Right lobe of liver (tissue), 6 donors: ENCODE results near the gene C6orf15. TPM values are rescaled to one million over a fixed set of nuclear protein-coding genes. Genes with fewer than 3 reads are reported as not detected.

ENCODE experiments used
- ATAC-seq, 4 donors: fragments of 200-7000 bp; cut with Tn5 transposase; one replicate each; pipeline ENCODE4 v1.9.1; 2020; ENCODE audit warnings: mild to moderate bottlenecking in 4 of 4, moderate library complexity in 4 of 4
- DNase-seq, 3 donors: peaks; one replicate each; pipeline ENCODE4 v3.0.0-alpha.2; 2020
- H3K27ac ChIP-seq, 3 donors: fragments of 200-600 bp; one replicate each; pipeline ENCODE4 v1.8.0; 2022
- H3K27me3 ChIP-seq, 2 donors: fragments of 200-600 bp; one replicate each; pipeline ENCODE4 v1.8.0; 2022
- H3K36me3 ChIP-seq, 4 donors: fragments of 200-600 bp; sonication (generic) in 1 of 4; one replicate each; pipeline versions ENCODE4 v1.5.1 to v1.8.0; 2017 to 2022; ENCODE audit warnings: control low read depth in 1 of 4
- H3K4me1 ChIP-seq, 4 donors: fragments of 200-600 bp; sonication (generic) in 1 of 4; one replicate each; pipeline versions ENCODE4 v1.5.1 to v1.8.0; 2017 to 2022; ENCODE audit warnings: control low read depth in 1 of 4
- H3K4me3 ChIP-seq, 3 donors: fragments of 200-600 bp; one replicate each; pipeline ENCODE4 v1.8.0; 2022
- H3K9me3 ChIP-seq, 4 donors: fragments of 200-600 bp; sonication (generic) in 1 of 4; one replicate each; pipeline versions ENCODE4 v1.5.1 to v1.8.0; 2017 to 2022; ENCODE audit warnings: control low read depth in 1 of 4
- POLR2A ChIP-seq: fragments of 450-650 bp; IDR thresholded peaks from one replicate; pipeline ENCODE4 v1.6.1; 2017; ENCODE audit warnings: antibody characterized with exemption, mild to moderate bottlenecking
- WGBS: methylation state at CpG from one replicate; pipeline ENCODE4 v1.1.6; 2018; ENCODE audit warnings: low coverage, low lambda C conversion rate; ENCODE audit not compliant: insufficient coverage; ENCODE audit errors: missing lambda C conversion rate; 5-methylcytosine and 5-hydroxymethylcytosine counted together
- intact Hi-C, 2 donors: fragments of 100-400 bp; cut with DNase I; formaldehyde crosslinking; loops; one replicate each; pipeline versions ENCODE4 v1.11.2 to v1.14.1; 2022
- total RNA-seq, 6 experiments: library from RNA; depleted of rRNA in 2 of 6; stranded (reverse); fragments of >200 nt in 2 of 6; fragmentation: NEBNext Ultra II Directional in 3 of 6; extraction: Animal tissue kit (Norgen Biotek cat#: 25700) in 3 of 6; gene quantifications; one replicate each; pipeline versions ENCODE4 v1.1.0 to v1.2.4, GENCODE V29; 2016 to 2023
- TF ChIP-seq, protein P1 (sequence below), 4 donors: fragments of 200-600 bp in 3 of 4; fragments of 450-650 bp in 1 of 4; IDR thresholded peaks; one replicate each; pipeline versions ENCODE4 v1.5.1 to v1.8.0; 2016 to 2022; ENCODE audit warnings: antibody characterized with exemption in 4 of 4, mild to moderate bottlenecking in 2 of 4
- donor health status: DM: no; HTN: yes; CAD: no.
- donor health status: DM: no; HTN: no; CAD: no.
- donor health status: DM: no; HTN: no; CAD: no.
- donor health status: DM: no; HTN: yes; CAD: no.
- donor health status: DM: no; HTN: yes; CAD: no.

C6orf15 gene
- total RNA-seq, 6 experiments from 2014 or later, result not detected

DNA sequence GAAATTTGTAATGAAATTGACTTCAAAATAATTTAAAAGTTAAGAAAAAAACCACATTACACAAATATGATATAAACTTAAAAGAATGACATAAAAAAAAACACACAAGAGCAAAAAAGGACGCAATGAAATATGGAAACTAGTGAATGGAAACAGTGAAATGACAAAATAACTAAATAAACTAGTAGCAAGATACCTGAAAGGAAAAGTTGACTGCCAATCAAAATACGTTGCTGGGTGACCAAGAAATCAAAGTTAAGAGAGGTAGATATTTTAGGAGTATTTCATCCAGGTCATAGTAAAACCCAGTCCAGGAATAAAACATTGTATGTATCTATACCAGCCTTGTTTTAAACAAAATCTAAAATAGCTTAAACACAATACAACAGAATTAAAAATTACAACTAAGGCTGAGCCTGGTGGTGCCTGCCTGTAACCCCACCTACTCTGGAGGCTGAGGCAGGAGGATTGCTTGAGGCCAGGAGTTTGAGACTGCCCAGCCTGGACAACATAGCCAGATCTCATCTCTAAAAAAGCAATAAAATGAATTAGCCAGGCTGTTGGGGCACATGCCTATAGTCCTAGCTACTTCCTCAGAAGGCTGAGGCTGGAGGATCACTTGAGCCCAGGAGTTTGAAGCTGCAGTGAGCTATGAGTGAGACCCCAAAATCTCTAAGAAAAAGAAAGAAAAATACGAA, 22.0 kb downstream of the C6orf15 start:
- intact Hi-C loops, result no loop called here
- no peaks in the 10 kb centered on the region for H3K9me3 ChIP-seq
- DNase-seq (no peak), ATAC-seq (no peak)
- no peak for TF ChIP-seq POLR2A
- TF ChIP-seq, protein P1, sequence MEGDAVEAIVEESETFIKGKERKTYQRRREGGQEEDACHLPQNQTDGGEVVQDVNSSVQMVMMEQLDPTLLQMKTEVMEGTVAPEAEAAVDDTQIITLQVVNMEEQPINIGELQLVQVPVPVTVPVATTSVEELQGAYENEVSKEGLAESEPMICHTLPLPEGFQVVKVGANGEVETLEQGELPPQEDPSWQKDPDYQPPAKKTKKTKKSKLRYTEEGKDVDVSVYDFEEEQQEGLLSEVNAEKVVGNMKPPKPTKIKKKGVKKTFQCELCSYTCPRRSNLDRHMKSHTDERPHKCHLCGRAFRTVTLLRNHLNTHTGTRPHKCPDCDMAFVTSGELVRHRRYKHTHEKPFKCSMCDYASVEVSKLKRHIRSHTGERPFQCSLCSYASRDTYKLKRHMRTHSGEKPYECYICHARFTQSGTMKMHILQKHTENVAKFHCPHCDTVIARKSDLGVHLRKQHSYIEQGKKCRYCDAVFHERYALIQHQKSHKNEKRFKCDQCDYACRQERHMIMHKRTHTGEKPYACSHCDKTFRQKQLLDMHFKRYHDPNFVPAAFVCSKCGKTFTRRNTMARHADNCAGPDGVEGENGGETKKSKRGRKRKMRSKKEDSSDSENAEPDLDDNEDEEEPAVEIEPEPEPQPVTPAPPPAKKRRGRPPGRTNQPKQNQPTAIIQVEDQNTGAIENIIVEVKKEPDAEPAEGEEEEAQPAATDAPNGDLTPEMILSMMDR (IDR thresholded peaks at IDR 0.05), result no peak
- WGBS, result 74% methylated on average over 3 of the region's 3 CpGs
- no peak overlapping the region for H3K4me3 ChIP-seq
- H3K4me1 ChIP-seq, result peaks cover 0 to 4% (median 0%) of the 10 kb centered on the region in 4 donors
- no peaks in the 10 kb centered on the region for H3K36me3 ChIP-seq
- no peaks in the 10 kb centered on the region for H3K27me3 ChIP-seq
- no peak overlapping the region for H3K27ac ChIP-seq

DNA sequence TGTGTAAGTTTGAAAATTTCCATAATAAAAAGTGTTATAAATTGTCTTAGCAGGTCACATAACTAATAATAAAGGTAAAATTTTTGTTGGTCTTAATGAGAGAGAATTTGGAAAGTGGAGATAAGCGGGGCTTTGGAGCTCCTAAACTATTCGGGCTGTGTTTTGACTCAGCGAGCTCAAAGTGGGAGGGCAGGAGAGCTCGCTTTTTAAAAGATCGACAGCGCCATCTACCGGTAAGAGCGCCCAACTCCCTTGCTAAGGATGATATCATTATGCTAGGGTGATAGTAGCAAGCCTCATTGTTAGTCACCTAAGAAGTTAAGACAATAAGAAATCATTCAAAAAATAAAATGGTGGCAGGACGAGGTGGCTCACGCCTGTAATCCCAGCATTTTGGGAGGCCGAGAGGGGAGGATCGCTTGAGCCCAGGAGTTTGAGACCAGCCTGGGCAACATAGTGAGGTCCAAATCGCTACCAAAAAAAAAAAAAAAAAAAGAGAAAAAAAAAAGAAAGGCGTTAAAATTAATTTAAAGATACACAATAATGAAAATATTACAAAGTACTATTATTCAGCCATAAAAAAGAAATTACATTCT, 24.8 kb downstream of the C6orf15 start:
- TF ChIP-seq, protein P1 (IDR thresholded peaks at IDR 0.05), result peak; percentile 70 to 88 (median 86)
- no peak for TF ChIP-seq POLR2A
- no peaks in the 10 kb centered on the region for H3K9me3 ChIP-seq
- DNase-seq (peak; percentile 79 to 82 (median 80)), ATAC-seq (peak; percentile 98 to 100 (median 99))
- no peaks in the 10 kb centered on the region for H3K36me3 ChIP-seq
- no peak overlapping the region for H3K27ac ChIP-seq
- H3K4me1 ChIP-seq, result peaks cover 0 to 4% (median 0%) of the 10 kb centered on the region in 4 donors
- no peak overlapping the region for H3K4me3 ChIP-seq
- H3K27me3 ChIP-seq, result no peaks in the 10 kb centered on the region
- 10% methylated on average over 14 of the region's 14 CpGs for WGBS
- intact Hi-C loops, result no loop called here

DNA sequence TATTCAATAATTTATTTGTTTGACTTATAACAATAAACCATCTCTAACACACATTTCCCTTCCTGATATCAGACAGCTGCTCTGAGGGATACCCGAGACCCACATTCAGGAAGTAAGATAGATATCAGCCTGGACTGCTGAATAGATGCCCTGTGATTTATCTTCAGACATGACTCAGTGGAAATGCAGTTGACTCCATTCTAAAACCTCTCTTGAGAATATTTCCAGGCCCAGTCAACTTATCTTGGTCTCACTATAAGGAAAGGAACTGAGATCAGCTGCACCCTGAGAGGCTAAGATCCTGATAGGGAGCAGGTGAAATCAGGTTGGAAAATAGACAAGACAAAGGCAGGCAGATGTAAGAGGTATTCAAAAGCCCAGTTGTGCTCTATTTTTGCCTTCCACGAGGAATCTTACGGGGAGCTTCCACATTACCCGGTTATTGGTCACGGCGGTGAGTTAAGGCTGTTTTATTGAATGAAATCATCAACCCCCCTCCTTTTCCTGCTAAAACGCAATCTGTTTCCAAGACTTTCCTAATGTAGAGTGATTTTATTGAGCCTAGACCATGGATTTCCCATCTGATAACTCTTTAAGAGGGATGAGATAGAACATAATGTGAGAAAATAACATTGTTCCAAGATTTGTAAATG, 25.5 kb downstream of the C6orf15 start:
- H3K27ac ChIP-seq, result no peak overlapping the region
- intact Hi-C loops, result no loop called here
- H3K4me1 ChIP-seq, result peaks cover 0 to 4% (median 0%) of the 10 kb centered on the region in 4 donors
- H3K36me3 ChIP-seq, result no peaks in the 10 kb centered on the region
- DNase-seq, result no peak
- TF ChIP-seq POLR2A, result no peak
- TF ChIP-seq, protein P1 (IDR thresholded peaks at IDR 0.05), result no peak
- H3K9me3 ChIP-seq, result no peaks in the 10 kb centered on the region
- no peak for ATAC-seq
- 28% methylated on average over 7 of the region's 7 CpGs for WGBS
- H3K4me3 ChIP-seq, result no peak overlapping the region
- H3K27me3 ChIP-seq, result no peaks in the 10 kb centered on the region

- intact Hi-C loops, result no loop called here
- Histone ChIP-seq H3K36me3 (no peaks in the 10 kb centered on the region), H3K27me3 (no peaks in the 10 kb centered on the region), H3K9me3 (no peaks in the 10 kb centered on the region), H3K27ac (no peak overlapping the region), H3K4me3 (no peak overlapping the region), H3K4me1 (peaks cover 0 to 4% (median 0%) of the 10 kb centered on the region in 4 donors)
- no peak for DNase-seq
- TF ChIP-seq POLR2A, result no peak
- TF ChIP-seq, protein P1 (IDR thresholded peaks at IDR 0.05), result peak in 3 of 4 donors; percentile 20 to 34 (median 29)
- ATAC-seq, result peak in 2 of 4 donors; percentile 23 to 27
- 48% methylated on average over 7 of the region's 8 CpGs for WGBS
Measured at GRCh38 chr6:31083742-31084354, 28.5 kb downstream of the C6orf15 start.
